HG02884 (cell line): Measurements from ENCODE around the gene ACSL6.
"Not testable (repeated sequence)": the region's sequence is repeated elsewhere in the genome, so short reads cannot be mapped to it uniquely, and the experiment has no call there.

Experiments used
- ATAC-seq: cut with Tn5 transposase; IDR thresholded peaks from one replicate; pipeline ENCODE4 v1.9.1; 2021; ENCODE audit warnings: mild to moderate bottlenecking, moderate library complexity; ENCODE audit not compliant: unreplicated experiment

The ACSL6 gene

DNA sequence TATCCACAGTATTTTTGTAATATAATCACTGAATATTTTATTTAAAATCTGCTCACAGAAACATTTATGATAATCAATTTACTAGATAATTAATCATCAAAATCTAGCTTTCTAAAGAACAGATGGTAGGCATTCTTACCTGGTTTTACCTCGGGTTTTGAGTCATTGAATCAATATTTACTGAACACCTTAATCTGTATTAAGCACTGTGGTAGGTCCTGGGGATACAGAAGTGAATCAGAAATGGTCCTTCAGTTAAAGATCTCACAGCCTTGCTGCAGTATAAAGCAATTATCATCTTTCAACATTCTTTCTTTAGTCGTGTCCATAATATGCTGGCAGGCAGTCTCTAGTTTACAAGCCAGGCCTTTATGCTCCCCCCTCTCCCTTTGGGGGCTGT, 64.0 kb downstream of the ACSL6 start:
- ATAC-seq = no peak

DNA sequence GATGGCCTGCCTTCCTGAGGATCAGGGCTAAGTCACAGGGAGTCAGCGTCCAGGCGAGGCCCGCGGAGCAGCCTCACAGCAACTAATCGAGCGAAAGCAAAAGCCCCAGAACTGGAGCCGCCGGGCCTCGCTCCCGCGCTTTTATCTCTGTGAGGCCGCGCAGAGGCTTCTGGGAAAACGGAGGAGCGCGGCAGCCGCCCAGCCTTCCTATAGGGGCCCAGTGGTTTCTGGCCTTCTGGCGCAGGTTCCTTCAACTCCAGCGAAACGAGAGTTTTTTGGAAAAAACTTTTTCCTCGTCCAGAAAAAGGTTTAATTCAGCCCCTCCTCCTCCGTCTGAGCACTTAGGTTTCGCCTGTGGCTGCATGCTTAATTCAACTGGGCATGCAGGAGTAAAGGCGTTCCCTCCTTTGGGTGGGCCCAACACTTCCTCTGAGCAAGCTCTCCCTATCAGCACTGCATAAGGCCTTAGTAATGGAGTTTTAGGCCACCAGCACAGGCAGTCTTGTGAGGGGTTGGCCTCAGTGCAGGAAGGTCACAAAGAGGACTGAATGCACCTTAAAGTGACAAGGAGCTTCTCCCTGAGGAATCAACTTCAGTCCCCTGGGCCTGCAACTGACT, 65.8 kb downstream of the ACSL6 start, which contains the start of gene MEIKIN:
MEIKIN (minus strand) TSS at position 113 of the 618 bp plus-strand sequence. CDS start 158 bp downstream, outside the sequence.
- no peak for ATAC-seq

GRCh38 chr5:131944702-131945550, 66.5 kb downstream of the ACSL6 start:
- ATAC-seq = no peak

DNA sequence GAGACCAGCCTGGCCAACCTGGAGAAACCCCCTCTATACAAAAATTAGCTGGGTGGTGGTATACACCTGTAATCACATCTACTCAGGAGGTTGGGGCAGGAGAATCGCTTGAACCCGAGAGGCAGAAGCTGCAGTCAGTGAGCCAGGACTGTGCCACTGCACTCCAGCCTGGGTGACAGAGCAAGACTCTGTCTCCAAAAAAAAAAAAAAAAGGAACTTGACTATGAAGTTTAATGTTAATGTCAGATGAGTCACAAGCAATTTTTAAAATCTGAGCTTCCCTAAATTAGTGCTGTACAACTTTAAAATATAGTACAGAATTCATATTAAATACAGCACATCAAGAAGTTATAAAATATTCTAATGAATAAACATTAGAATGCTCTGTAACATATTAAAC, 67.5 kb downstream of the ACSL6 start:
- ATAC-seq = no peak

DNA sequence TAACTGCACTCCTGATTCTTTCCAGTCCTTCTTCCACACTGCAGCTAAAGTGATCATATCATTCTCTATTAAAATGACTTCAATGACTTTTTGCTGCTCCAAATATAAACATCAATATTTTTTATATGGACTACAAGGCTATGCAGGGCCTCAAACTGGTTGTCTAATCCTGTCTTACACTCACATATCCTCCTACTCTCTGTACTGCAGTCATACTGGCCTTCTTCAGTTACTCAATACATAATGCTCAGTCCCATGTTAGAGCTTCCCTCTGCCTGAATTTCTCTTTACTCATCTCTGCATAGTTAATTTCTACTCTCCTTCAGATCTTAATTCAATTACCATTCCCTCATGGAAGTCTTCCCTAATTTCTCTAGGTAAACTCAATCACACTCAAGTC, 69.4 kb downstream of the ACSL6 start:
- ATAC-seq = no peak

- no peak for ATAC-seq
These were observed 71.6 kb downstream of the ACSL6 start for GRCh38 chr5:131939690-131940345.

DNA sequence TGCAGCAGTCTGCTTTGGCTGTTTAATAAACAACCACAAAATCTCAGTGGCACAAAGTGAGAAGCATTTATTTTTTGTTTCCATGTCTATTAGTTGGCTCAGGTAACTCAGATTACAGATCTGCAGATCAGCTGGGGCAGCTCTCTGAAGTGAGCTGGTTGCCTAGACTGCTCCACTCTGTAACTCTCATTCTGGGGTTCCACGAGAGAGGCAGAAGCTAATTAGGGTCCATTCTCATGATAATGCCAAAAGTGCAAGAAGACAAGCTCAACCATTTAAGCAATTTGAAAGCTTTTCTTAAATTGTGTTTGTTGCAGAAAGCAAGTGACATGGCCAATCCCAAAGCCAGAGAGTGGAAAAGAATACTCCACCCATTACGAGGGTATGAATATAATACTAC, 79.2 kb downstream of the ACSL6 start:
- ATAC-seq = no peak

GRCh38 chr5:131928957-131929356, 82.5 kb downstream of the ACSL6 start:
- ATAC-seq = no peak

DNA sequence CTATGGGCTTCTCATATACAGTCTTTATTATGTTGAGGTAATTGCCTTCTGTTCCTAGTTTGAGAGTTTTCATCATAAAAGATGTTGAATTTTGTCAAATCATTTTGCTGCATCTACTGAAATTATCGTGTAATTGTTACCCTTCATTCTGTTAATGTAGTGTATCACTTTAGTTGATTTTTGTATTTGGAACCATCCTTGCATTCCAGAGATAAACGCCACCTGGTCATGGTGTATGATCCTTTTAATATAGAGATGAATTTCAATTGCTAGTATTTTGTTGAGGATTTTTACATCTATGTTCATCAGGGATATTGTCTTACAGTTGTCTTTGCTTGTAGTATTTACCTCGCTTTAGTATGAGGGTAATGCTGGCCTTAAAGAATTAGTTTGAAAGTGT, 85.3 kb downstream of the ACSL6 start:
- no peak for ATAC-seq

DNA sequence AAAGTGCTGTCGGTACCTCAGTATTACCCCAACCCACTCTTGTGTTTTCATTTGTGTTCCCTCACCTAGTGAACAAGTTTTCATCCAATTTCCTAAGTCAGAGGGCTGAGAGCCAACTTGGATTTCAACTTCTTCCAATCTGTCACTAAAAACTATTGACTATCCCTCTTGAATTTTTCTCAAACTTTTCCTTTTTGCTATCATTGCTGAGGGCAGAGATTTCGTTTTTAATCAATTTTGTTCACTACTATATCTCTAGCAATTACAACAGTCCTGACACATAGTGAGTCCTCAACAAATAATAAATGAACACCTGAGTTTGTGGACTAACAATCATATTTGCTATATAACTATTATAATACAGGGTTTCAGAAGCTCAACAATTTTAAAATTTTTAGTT, 95.0 kb downstream of the ACSL6 start:
- no peak for ATAC-seq

DNA sequence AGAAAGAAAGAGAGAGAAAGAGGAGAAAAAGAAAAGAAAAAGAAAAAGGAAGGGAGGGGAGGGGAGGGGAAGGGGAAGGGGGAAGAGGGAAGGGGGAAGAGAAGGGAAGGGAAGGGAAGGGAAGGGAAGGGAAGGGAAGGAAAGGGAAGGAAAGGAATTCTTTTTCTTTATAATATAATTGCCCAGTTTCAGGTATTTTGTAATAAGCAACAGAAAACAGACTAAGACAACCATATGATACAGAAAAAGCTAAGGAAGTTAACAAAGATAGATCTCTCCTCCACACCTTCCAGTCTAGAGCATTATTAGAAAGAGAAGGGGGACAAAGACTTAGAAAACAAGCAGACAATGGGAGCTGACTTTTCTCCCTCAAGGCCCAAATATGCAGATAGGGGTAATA, 97.0 kb downstream of the ACSL6 start:
- ATAC-seq = no peak

- ATAC-seq = no peak
These were observed 97.9 kb downstream of the ACSL6 start for GRCh38 chr5:131913603-131914002.

DNA sequence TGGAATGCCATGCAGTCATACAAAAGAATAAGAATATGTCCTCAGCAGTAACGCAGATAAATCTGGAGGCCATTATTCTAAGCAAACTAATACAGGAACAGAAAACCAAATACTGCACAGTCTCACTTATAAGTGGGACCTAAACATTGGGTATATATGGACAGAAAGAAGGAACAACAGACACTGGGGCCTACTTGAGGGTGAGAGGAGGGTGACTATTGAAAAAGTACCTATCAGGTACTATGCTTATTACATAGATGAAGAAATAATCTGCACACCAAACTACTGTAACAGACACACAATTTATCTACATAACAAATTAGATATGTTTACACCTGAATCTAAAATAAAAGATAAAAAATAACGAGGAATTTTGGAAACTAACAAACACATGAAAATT, 104.8 kb downstream of the ACSL6 start:
- no peak for ATAC-seq

DNA sequence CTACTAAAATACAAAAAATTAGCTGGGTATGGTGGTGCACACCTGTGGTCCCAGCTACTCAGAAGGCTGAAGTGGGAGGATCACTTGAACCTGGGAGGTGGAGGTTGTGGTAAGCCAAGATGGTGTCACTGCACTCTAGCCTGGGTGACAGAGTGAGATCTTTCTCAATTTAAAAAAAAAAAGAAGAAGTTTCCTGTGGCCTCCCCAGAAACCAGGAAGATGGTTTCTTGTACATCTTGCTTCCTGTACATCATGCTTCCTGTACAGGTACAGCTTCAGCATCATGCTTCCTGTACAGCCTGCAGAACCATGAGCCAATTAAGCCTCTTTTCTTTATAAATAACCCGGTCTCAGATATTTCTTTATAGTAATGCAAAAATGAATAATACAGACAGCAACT, 109.2 kb downstream of the ACSL6 start:
- not testable (repeated sequence) for ATAC-seq
